Activated naive CD4-positive, alpha-beta T cell treated with anti-CD3 and anti-CD28 coated beads, Interleukin-2, amount 10 ng/mL, durations not matched to agents 5 hours and 36 hours (primary cell): ENCODE results near the gene TYW3. TPM values are rescaled to one million over a fixed set of nuclear protein-coding genes. Genes with fewer than 3 reads are reported as not detected.

Experiments used
- total RNA-seq, 2 experiments: library from RNA; stranded (reverse); gene quantifications; one replicate each; pipeline ENCODE4 v1.2.3, GENCODE V29; 2021

The TYW3 gene
- total RNA-seq, result 10 to 100 TPM; 20.2 TPM

GRCh38 chr1:74732960-74733603 is at the start of gene TYW3, which contains the start of gene CRYZ:
Gene TYW3, plus strand, starts transcription at chr1:74733152. Its CDS starts 93 bp downstream, at chr1:74733245.
Gene CRYZ, minus strand, starts transcription at chr1:74733050. Its CDS starts 8,229 bp downstream, at chr1:74724821.

Other genes with a start within 250 kb of the TYW3 start
- gene LRRC53, start 220.5 kb upstream of the TYW3 start, total RNA-seq, result not detected
- not detected for gene ERICH3, start 59.4 kb upstream of the TYW3 start, total RNA-seq
- 10 to 100 TPM; 13.5 to 14.7 TPM for gene CRYZ, start 102 bp upstream of the TYW3 start, total RNA-seq